Stimulated activated CD4-positive, alpha-beta T cell treated with anti-CD3 and anti-CD28 coated beads, TNF-alpha, amount 100 ng/mL, for 4 hours (primary cell): ENCODE data around the gene RNPS1.

Experiments
- DNase-seq, 3 experiments: peaks; one replicate each; pipeline ENCODE4 v3.0.0-alpha.2; 2020; ENCODE audit warnings: low read depth in 3 of 3

Gene RNPS1

GRCh38 chr16:2235695-2236336, 32.1 kb downstream of the RNPS1 start:
- no peak for DNase-seq

DNA sequence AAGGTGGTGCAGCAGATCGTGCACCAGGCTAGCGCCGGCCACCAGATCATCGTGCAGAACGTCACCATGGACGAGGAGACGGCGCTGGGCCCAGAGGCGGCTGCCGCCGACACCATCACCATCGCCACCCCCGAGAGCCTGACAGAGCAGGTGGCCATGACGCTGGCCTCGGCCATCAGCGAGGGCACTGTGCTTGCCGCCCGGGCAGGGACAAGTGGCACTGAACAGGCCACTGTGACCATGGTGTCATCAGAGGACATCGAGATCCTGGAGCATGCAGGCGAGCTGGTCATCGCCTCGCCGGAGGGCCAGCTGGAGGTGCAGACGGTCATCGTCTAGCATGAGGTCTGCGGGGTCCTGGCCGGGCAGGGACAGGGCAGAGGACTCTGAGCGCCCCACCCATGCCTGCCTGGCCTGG, 32.7 kb downstream of the RNPS1 start:
- no peak for DNase-seq

DNA sequence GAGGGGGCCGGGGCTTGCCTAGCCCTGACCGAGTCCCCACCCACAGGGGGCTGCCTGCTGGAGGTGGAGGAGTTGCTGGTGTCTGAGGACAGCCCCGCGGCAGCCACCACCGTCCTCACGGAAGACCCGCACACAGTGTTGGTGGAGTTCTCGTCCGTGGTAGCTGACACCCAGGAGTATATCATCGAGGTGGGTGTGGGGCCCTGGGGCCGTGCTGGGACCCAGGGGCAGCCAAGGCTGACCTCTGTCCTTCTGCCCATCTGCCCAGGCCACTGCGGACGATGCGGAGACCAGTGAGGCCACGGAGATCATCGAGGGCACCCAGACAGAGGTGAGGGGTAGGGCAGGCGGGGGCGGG, 33.1 kb downstream of the RNPS1 start:
- no peak for DNase-seq

DNA sequence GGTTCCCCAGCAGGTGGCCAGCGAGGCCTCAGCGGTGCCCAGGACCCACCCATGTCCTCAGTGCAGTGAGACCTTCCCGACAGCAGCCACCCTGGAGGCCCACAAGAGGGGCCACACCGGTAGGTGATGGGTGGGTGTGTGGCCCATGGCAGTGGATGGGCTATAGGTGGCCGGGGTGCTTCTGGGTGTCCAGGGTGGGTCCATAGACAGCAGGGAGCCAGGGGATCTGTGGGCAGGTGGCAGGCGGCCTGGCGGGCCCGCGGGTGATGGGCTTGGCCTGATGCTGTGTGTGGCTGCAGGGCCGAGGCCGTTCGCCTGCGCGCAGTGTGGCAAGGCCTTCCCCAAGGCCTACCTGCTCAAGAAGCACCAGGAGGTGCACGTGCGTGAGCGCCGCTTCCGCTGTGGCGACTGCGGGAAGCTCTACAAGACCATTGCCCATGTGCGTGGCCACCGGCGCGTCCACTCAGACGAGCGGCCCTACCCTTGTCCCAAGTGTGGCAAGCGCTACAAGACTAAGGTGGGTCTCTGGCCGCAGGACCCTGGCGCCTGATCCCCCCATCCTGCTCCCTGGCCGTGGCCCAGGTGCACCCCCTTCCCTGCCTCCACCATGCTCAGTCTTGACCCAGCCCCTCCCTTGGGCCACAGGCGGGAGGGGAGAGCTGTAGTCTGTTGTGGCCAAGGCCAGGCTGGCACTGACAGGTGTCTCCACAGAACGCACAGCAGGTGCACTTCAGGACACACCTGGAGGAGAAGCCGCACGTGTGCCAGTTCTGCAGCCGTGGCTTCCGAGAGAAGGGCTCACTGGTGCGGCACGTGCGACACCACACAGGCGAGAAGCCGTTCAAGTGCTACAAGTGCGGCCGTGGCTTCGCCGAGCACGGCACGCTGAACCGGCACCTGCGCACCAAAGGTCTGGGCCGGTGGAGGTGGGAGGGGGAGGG, 33.8 kb downstream of the RNPS1 start:
- no peak for DNase-seq

- DNase-seq = no peak
These were observed 34.7 kb downstream of the RNPS1 start for GRCh38 chr16:2233046-2233775.

- no peak for DNase-seq
These were observed 35.6 kb downstream of the RNPS1 start for GRCh38 chr16:2232094-2232990.

DNA sequence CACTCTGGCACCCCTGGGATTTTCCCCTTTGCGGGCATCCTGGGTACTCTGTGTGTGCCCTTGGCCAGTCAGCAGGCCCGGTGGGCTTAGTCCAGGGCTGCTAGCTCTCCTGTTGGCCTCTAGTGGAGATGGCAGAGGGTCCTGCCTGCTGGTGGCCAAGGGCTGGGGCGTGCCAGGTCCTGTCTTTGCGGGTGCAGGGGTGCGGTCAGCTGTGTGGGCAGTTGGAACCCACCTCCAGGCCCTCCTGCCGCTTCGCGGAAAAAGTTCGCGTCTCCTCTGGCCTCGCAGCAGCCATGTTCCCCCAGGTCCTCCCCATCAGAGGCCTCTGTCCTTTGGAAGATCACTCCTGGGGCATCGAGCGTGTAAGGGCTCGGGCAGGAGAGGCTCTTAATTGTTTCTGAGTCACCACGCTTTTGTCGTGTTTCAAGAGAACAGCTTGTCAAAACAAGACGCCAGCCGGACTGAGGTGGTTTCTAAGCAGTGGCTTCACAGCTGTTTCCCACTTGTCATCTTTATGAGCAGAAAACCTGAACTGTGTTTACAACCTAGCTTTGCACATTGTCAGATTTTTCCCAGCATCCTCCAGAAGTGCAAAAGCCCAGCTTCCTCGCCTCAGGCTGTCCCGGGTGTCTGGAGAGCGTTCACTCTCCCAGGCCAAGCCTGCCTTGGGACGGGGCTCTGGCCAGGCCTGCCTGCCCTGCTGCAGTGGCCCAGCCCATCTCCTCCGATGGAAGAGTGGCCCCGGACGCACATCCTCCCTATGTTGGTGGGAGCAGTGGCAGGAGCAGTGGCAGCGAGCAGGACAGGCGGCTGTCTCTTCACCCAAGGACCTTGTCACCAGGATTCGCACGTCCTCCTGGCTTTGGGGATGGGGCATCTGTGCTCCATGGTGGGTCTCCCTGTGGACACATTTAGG, 36.7 kb downstream of the RNPS1 start:
- no peak for DNase-seq

DNA sequence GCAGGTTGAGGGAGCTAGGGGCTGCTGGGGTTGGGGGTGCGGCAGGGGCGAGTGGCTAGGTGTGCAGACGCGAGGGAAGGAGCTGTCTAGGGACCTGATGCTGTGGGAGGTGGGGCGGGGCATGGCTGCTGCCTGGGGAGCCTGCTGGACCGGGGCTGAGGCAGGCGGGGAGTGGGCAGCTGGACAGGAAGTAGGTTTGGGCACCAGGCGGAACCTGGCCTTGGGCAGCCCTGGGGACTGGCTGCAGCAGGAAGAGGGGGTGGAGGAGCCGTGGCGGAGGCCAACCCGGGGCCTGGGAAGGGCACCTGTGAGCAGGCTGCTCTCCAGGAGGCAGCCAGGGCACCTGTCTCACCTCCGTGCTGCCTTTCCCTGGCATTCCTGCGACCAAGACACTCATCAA, 37.5 kb downstream of the RNPS1 start:
- no peak for DNase-seq

DNA sequence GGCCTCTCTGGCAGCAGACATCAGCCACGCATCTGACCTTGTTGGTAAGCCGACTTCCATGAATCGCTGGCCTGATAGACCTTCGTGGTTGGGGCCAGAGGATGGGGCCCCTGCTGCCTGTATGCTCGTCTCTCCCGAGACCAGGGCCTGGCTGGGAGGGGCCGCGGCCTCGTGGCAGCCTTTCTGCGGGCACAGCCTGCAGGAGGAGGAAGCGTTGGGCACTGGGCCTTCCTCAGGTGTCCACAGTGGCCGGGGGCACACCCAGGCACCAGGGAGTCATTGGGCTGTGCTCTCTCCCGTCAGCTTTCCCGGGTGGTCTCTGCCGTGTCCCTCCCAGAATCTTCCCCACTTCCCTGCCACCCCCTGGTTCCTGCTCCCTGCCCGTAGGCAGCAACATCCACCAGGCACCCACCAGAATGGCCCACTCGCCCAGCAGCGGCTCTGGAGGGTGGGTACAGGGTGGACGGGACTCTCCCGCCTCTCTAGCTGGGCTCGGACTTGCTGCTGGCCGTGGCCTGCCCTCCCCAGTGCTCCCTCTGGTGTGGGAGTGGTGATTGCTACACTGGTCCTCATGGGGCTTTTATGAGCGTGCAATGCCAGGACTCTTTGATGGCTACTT, 38.2 kb downstream of the RNPS1 start:
- DNase-seq = no peak

DNA sequence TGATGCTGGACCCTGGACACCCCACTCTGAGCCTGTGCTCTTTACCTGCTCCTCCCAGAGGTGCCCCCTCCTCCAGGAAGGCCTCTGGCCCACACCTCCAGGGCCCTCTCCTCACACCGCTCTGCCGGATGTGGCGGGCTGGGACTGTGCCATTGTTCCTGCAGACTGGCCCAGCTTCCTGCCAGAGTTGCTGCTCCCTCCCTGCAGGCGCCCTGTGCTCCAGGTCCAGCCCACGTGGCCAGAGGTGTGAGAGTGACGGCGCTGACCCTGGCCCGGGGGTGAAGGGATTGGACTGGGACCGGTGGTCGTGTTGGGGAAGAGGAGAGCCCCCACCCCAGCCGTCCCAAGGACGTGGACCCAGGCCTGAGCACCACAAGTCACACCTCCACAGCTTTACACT, 38.8 kb downstream of the RNPS1 start:
- DNase-seq = no peak

DNA sequence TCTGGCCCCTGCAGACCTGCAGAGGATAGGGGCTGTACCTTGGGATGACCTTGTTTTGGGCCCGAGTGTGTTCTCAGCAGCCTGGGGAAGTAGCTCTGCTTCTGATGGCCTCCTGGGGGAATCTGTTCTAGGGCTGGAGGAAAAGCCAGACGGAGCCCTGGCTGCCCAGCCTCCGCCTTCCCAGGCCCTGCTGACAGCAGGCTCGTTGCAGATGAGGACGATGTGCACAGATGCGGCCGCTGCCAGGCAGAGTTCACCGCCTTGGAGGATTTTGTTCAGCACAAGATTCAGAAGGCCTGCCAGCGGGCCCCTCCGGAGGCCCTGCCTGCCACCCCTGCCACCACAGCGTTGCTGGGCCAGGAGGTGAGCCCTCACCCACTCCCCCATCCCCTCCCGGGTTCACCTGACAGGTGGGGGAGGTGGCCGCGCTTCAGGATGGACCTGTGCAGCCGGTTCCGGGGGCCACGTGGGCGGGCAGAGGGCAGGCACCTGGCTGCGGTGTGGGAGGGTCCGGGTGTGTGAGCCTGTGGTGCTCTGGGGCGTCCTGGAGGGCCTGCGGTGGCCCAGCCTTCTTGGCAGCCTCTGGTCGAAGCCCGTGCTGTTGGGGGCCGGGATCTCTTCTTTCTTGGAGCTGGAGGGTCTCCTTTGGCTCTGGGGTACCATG, 39.6 kb downstream of the RNPS1 start:
- no peak for DNase-seq

DNA sequence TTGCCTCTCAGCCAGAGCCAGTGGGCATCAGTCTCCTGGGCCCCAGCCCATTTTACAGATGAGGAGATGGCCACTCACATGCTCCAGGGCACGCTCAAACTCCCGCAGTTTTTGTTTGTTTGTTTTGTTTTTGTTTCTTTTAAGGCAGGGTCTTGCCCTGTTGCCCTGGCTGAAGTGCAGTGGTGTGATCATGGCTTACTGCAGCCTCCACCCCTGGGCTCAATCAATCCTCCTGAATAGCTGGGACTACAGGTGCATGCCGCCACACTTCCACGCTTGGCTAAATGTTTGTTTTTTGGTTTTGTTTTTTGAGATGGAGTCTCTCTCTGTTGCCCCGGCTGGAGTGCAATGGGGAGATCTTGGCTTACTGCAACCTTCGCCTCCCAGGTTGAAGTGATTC, 41.0 kb downstream of the RNPS1 start:
- no peak for DNase-seq

DNA sequence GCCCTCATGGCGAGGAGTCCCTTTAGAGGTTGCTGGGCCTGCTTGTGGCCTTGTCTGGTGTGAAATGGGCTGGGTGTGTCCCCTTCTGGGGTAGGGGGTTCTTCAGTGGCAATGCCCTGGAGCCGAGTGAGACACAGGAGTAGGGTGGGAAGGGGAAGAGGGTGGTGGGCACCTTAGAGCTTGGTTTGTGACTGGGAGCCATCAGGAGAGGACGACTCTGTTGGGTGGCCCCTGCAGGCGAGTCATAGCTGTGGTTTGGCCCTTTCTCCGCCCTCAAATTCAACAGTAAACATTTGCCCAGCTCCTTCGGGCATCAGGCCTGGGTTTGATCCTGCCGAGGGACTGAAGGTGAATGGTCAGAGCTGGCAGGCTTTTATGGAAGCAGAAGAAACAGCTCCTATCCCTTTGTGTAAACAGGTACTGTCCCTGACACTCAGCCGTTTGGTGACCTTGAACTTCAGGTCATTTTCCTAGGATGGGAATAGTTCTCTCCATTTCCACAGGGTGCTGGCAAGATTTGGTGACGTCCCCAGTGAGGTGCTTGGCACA, 41.6 kb downstream of the RNPS1 start:
- DNase-seq = no peak

DNA sequence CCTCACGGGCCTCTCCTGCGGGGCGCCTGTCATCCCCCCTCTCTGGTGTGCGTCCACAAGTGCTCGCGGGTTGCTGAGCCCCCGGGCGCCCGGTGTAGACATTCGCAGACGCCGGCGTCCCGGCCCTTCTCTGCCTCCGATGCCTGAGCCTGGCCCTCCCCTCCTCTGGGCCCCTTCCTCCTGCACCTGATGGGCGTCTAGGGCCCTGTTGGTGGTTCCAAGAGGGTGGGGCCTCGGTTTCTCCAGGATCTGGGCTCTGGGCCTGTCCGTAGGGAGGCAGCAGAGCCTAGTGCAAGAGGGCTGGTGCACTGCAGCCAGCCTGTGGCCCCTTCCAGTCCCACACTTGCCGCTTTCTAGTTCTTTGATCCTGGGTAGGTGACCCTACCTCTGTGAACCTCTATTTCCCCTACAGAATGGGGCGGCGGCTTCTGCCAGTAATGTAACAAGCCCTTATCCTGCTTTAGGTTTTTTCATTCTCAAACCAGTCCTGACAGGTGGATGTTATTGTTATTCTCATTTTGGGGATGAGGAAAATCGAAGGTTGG, 43.9 kb downstream of the RNPS1 start:
- no peak for DNase-seq

DNA sequence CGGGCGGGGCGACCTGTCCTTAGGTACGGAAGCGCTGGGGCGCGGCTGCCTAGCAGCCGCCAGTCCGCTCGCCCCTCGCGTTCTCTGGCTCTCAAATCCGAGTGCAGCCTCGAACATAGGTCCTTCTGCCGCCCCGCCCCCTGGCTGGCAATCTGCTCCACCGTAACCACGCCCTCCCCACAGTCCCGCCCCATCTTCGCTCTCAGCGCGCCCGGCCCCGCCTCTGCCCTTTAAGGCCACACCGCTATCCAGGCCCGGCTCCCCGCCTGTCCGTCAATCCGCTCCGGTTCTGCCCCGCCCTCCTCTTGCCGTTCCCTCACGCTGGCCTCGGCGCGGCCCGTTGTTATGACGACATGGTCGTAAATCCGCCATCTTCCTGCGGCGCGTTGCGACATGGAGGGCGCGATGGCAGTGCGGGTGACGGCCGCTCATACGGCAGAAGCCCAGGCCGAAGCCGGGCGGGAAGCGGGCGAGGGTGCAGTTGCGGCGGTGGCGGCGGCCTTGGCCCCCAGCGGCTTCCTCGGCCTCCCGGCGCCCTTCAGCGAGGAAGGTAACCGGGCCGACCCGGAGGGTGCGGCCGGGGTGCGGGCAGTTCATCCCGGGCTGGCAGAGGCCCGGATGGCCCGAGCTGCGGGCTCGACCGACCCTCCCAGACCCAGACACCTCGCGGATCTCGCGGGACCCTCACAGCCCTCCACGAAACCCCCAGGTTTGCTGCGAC, 44.5 kb downstream of the RNPS1 start, which contains the start of gene E4F1:
Gene E4F1 (plus strand): TSS at position 371 of the 721 bp plus-strand sequence. CDS start 23 bp downstream, at position 394.
- peak; percentile 97 to 100 (median 98) for DNase-seq

- DNase-seq = no peak
These were observed 51.6 kb downstream of the RNPS1 start for GRCh38 chr16:2216330-2216729.

- no peak for DNase-seq
These were observed 53.3 kb downstream of the RNPS1 start, which contains the start of gene PGP for GRCh38 chr16:2214719-2214968. Gene PGP, minus strand, starts transcription at chr16:2214840. Its CDS starts 63 bp downstream, at chr16:2214777.
